SK-N-SH treated with all-trans-retinoic acid at 6 μM for 48 hours (cell line): ENCODE results near the gene DEPP1.

Experiments used
- ATAC-seq: fragments of 200-7000 bp; cut with Tn5 transposase; 3 replicates; pipeline ENCODE4 v1.9.1; 2020; ENCODE audit warnings: mild to moderate bottlenecking, moderate library complexity
- ARNTL ChIP-seq: fragments of 450-650 bp; formaldehyde crosslinking; IDR thresholded peaks from 2 replicates; pipeline ENCODE4 v1.5.0; 2020; ENCODE audit warnings: low read depth, mild to moderate bottlenecking, moderate library complexity, borderline replicate concordance
- BACH2 ChIP-seq: fragments of 250-450 bp; sonication (Bioruptor Pico); IDR thresholded peaks from 2 replicates; pipeline ENCODE4 v1.9.0; 2021; ENCODE audit warnings: mild to moderate bottlenecking, borderline replicate concordance
- CSDC2 ChIP-seq: fragments of 250-450 bp; sonication (Bioruptor Pico); IDR thresholded peaks from 2 replicates; pipeline ENCODE4 v1.5.0; 2020; ENCODE audit warnings: mild to moderate bottlenecking, moderate library complexity
- CSRNP3 ChIP-seq: fragments of 250-450 bp; sonication (Bioruptor Pico); IDR thresholded peaks from 2 replicates; pipeline ENCODE4 v1.5.1; 2021; ENCODE audit warnings: mild to moderate bottlenecking, moderate library complexity
- ESRRG ChIP-seq: fragments of 250-450 bp; sonication (Bioruptor Pico); IDR thresholded peaks from 2 replicates; pipeline ENCODE4 v1.6.1; 2021; ENCODE audit warnings: mild to moderate bottlenecking
- GLIS3 ChIP-seq: fragments of 250-450 bp; sonication (Bioruptor Pico); IDR thresholded peaks from 2 replicates; pipeline ENCODE4 v1.5.0; 2020; ENCODE audit warnings: mild to moderate bottlenecking, moderate library complexity
- ISL1 ChIP-seq: fragments of 250-450 bp; sonication (Bioruptor Pico); IDR thresholded peaks from 2 replicates; pipeline ENCODE4 v2.1.2; 2022; ENCODE audit warnings: mild to moderate bottlenecking, moderate library complexity
- OSR1 ChIP-seq: fragments of 250-450 bp; sonication (Bioruptor Pico); IDR thresholded peaks from 2 replicates; pipeline ENCODE4 v1.8.0; 2022; ENCODE audit warnings: moderate library complexity, mild to moderate bottlenecking, inconsistent platforms
- PATZ1 ChIP-seq: fragments of 250-450 bp; sonication (Bioruptor Pico); IDR thresholded peaks from 2 replicates; pipeline ENCODE4 v1.8.0; 2020; ENCODE audit warnings: mild to moderate bottlenecking, moderate library complexity, borderline replicate concordance
- PPARA ChIP-seq: fragments of 250-450 bp; sonication (Bioruptor Pico); IDR thresholded peaks from 2 replicates; pipeline ENCODE4 v1.5.0; 2020; ENCODE audit warnings: mild to moderate bottlenecking, borderline replicate concordance
- SNAI2 ChIP-seq: fragments of 250-450 bp; sonication (Bioruptor Pico); IDR thresholded peaks from 2 replicates; pipeline ENCODE4 v1.5.0; 2020; ENCODE audit warnings: mild to moderate bottlenecking, moderate library complexity
- TOX ChIP-seq: fragments of 250-450 bp; sonication (Bioruptor Pico); IDR thresholded peaks from 2 replicates; pipeline ENCODE4 v1.8.0; 2021; ENCODE audit warnings: mild to moderate bottlenecking, moderate library complexity, borderline replicate concordance
- TSHZ2 ChIP-seq: fragments of 250-450 bp; sonication (Bioruptor Pico); IDR thresholded peaks from 2 replicates; pipeline ENCODE4 v1.5.0; 2020; ENCODE audit warnings: mild to moderate bottlenecking, moderate library complexity
- ZC3H10 ChIP-seq: fragments of 250-450 bp; sonication (Bioruptor Pico); IDR thresholded peaks from 2 replicates; pipeline ENCODE4 v1.5.1; 2021; ENCODE audit warnings: mild to moderate bottlenecking, moderate library complexity
- ZFP3 ChIP-seq: fragments of 250-450 bp; sonication (Bioruptor Pico); IDR thresholded peaks from 2 replicates; pipeline ENCODE4 v1.5.0; 2020; ENCODE audit warnings: mild to moderate bottlenecking, moderate library complexity
- ZFP30 ChIP-seq: fragments of 450-650 bp; formaldehyde crosslinking; IDR thresholded peaks from 2 replicates; pipeline ENCODE4 v1.5.0; 2022; ENCODE audit warnings: mild to moderate bottlenecking, moderate library complexity
- ZNF565 ChIP-seq: fragments of 450-650 bp; formaldehyde crosslinking; conservative IDR thresholded peaks from 2 replicates; pipeline ENCODE4 v1.5.0; 2020; ENCODE audit warnings: low read depth, mild to moderate bottlenecking, moderate library complexity
- ZNF70 ChIP-seq: fragments of 450-650 bp; formaldehyde crosslinking; IDR thresholded peaks from 2 replicates; pipeline ENCODE4 v1.5.0; 2020; ENCODE audit warnings: mild to moderate bottlenecking, moderate library complexity
- ZNF8 ChIP-seq: fragments of 450-650 bp; formaldehyde crosslinking; IDR thresholded peaks from 2 replicates; pipeline ENCODE4 v1.5.0; 2020; ENCODE audit warnings: mild to moderate bottlenecking, moderate library complexity
- TF ChIP-seq, protein P1 (sequence below): fragments of 250-450 bp; sonication (Bioruptor Pico); IDR thresholded peaks from 2 replicates; pipeline ENCODE4 v1.8.0; 2021; ENCODE audit warnings: low read depth, mild to moderate bottlenecking, moderate library complexity, borderline replicate concordance
- TF ChIP-seq, protein P2 (sequence below): fragments of 250-450 bp; sonication (Bioruptor Pico); IDR thresholded peaks from 2 replicates; pipeline ENCODE4 v1.5.1; 2020; ENCODE audit warnings: low read depth, mild to moderate bottlenecking, moderate library complexity

The DEPP1 gene

DNA sequence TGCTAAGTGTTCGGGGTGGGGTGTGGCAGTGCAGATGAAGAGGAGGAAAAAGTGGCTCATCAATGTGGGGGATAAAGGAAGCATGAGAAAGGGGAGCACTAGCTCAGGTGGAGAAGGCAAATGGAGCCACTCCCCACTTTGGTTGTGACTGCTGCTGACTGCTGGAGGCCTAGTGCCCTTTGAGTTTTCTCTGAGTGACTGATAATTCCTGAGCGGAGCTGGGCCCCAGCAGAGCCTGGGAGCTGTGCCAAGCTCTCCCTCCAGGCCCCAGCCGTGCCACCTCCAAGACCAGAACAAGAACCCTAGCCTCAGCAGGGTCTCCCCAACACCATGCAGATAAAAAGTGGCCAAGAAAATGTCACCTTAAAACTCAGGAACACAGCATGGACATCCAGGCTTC lies 28.7 kb downstream of the DEPP1 start:
- TF ChIP-seq ZFP3 (CRISPR knock-in tag) (no peak), ISL1 (CRISPR knock-in tag) (no peak), ARNTL (CRISPR knock-in tag) (no peak), OSR1 (CRISPR knock-in tag) (no peak), PATZ1 (CRISPR knock-in tag) (no peak)
- TF ChIP-seq, protein P1, sequence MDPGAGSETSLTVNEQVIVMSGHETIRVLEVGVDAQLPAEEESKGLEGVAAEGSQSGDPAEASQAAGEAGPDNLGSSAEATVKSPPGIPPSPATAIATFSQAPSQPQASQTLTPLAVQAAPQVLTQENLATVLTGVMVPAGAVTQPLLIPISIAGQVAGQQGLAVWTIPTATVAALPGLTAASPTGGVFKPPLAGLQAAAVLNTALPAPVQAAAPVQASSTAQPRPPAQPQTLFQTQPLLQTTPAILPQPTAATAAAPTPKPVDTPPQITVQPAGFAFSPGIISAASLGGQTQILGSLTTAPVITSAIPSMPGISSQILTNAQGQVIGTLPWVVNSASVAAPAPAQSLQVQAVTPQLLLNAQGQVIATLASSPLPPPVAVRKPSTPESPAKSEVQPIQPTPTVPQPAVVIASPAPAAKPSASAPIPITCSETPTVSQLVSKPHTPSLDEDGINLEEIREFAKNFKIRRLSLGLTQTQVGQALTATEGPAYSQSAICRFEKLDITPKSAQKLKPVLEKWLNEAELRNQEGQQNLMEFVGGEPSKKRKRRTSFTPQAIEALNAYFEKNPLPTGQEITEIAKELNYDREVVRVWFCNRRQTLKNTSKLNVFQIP (CRISPR knock-in tag), result no peak
- ATAC-seq, result no peak

GRCh38 chr10:44949127-44949802 lies 29.3 kb downstream of the DEPP1 start:
- no peak for ATAC-seq
- no peak for TF ChIP-seq ESRRG (CRISPR knock-in tag)
- TF ChIP-seq, protein P1 (CRISPR knock-in tag), result no peak
- no peak for TF ChIP-seq BACH2 (CRISPR knock-in tag)
- TF ChIP-seq ZFP30 (CRISPR knock-in tag), result no peak
- no peak for TF ChIP-seq TOX (CRISPR knock-in tag)
- no peak for TF ChIP-seq TSHZ2 (CRISPR knock-in tag)
- TF ChIP-seq PATZ1 (CRISPR knock-in tag), result no peak
- TF ChIP-seq ARNTL (CRISPR knock-in tag), result no peak
- no peak for TF ChIP-seq GLIS3
- no peak for TF ChIP-seq ZNF8
- TF ChIP-seq PPARA, result no peak
- TF ChIP-seq, protein P2, sequence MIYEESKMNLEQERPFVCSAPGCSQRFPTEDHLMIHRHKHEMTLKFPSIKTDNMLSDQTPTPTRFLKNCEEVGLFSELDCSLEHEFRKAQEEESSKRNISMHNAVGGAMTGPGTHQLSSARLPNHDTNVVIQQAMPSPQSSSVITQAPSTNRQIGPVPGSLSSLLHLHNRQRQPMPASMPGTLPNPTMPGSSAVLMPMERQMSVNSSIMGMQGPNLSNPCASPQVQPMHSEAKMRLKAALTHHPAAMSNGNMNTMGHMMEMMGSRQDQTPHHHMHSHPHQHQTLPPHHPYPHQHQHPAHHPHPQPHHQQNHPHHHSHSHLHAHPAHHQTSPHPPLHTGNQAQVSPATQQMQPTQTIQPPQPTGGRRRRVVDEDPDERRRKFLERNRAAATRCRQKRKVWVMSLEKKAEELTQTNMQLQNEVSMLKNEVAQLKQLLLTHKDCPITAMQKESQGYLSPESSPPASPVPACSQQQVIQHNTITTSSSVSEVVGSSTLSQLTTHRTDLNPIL, result no peak
- TF ChIP-seq ZNF565 (CRISPR knock-in tag), result no peak
- no peak for TF ChIP-seq ZNF70
- TF ChIP-seq SNAI2 (CRISPR knock-in tag), result no peak
- no peak for TF ChIP-seq ZC3H10 (CRISPR knock-in tag)
- no peak for TF ChIP-seq ZFP3 (CRISPR knock-in tag)
- TF ChIP-seq OSR1 (CRISPR knock-in tag), result no peak
- no peak for TF ChIP-seq CSRNP3 (CRISPR knock-in tag)
- no peak for TF ChIP-seq CSDC2 (CRISPR knock-in tag)
